GM13976 (cell line): ENCODE data around the gene KCNMA1.

Experiments
- DNase-seq: peaks from one replicate; pipeline ENCODE4 v3.0.0; 2012; ENCODE audit warnings: low spot score
- CTCF ChIP-seq: IDR thresholded peaks from 2 replicates; pipeline ENCODE4 v1.5.1; 2012; ENCODE audit warnings: borderline replicate concordance, mild to moderate bottlenecking; ENCODE audit not compliant: insufficient read depth; ENCODE audit errors: extremely low read depth, missing control alignments, control extremely low read depth
- in situ Hi-C: fragments of 300-500 bp; cut with MboI; formaldehyde crosslinking; loops from one replicate; pipeline ENCODE4 v1.12.0; 2022; ENCODE audit warnings: low sequenced_read_pairs, mixed read lengths, inconsistent platforms; ENCODE audit not compliant: unreplicated experiment

KCNMA1 gene

GRCh38 chr10:77506517-77507200 lies 130.9 kb downstream of the KCNMA1 start:
- TF ChIP-seq CTCF = no peak
- no peak for DNase-seq
- in situ Hi-C loops = no loop called here

- in situ Hi-C loops = no loop called here
- no peak for TF ChIP-seq CTCF
- DNase-seq = no peak
These were observed 131.9 kb downstream of the KCNMA1 start for GRCh38 chr10:77505431-77506334.

GRCh38 chr10:77504873-77505257 lies 132.7 kb downstream of the KCNMA1 start:
- no peak for DNase-seq
- TF ChIP-seq CTCF = no peak
- in situ Hi-C loops = no loop called here

GRCh38 chr10:77504196-77504872 lies 133.3 kb downstream of the KCNMA1 start:
- no peak for DNase-seq
- no peak for TF ChIP-seq CTCF
- in situ Hi-C loops = no loop called here

GRCh38 chr10:77501846-77502261 lies 135.8 kb downstream of the KCNMA1 start:
- no peak for DNase-seq
- in situ Hi-C loops = no loop called here
- TF ChIP-seq CTCF = no peak

- DNase-seq = no peak
- in situ Hi-C loops = no loop called here
- no peak for TF ChIP-seq CTCF
These were observed 136.3 kb downstream of the KCNMA1 start for GRCh38 chr10:77501152-77501845.
